Progenitor cell of endocrine pancreas (in vitro differentiated cells): ENCODE measurements around the gene PAFAH1B2. TPM values are rescaled to one million over a fixed set of nuclear protein-coding genes. Genes with fewer than 3 reads are reported as not detected.

Source experiments
- DNase-seq: peaks from one replicate; pipeline ENCODE4 v3.0.0; 2021; ENCODE audit warnings: low spot score; ENCODE audit not compliant: unreplicated experiment
- H3K27ac Mint-ChIP-seq: 2 replicates; pipeline ENCODE4 v1.8.0; 2021; ENCODE audit warnings: mild to moderate bottlenecking, moderate library complexity, mixed read lengths
- H3K27me3 Mint-ChIP-seq: 2 replicates; pipeline ENCODE4 v1.8.0; 2021; ENCODE audit warnings: mixed read lengths
- H3K36me3 Mint-ChIP-seq: 2 replicates; pipeline ENCODE4 v1.8.0; 2022; ENCODE audit warnings: mixed read lengths; ENCODE audit not compliant: insufficient read depth
- H3K4me1 Mint-ChIP-seq: 2 replicates; pipeline ENCODE4 v1.8.0; 2021; ENCODE audit warnings: low read depth, mixed read lengths
- H3K4me3 Mint-ChIP-seq: 2 replicates; pipeline ENCODE4 v1.8.0; 2021; ENCODE audit warnings: low read depth, mild to moderate bottlenecking, moderate library complexity, mixed read lengths
- H3K9me3 Mint-ChIP-seq: 2 replicates; pipeline ENCODE4 v1.8.0; 2021; ENCODE audit warnings: low read depth, mixed read lengths
- total RNA-seq: library from RNA; stranded (reverse); gene quantifications from 2 replicates; pipeline ENCODE4 v1.2.1, GENCODE V29; 2021
- TF ChIP-seq, protein P1 (sequence below): fragments of 200-600 bp; sonication (generic); IDR thresholded peaks from one replicate; pipeline ENCODE4 v1.5.0; 2021; ENCODE audit warnings: antibody characterized with exemption, mild to moderate bottlenecking; ENCODE audit not compliant: unreplicated experiment

PAFAH1B2 gene
- total RNA-seq, 1 donor from 2014 or later: 121 TPM

DNA sequence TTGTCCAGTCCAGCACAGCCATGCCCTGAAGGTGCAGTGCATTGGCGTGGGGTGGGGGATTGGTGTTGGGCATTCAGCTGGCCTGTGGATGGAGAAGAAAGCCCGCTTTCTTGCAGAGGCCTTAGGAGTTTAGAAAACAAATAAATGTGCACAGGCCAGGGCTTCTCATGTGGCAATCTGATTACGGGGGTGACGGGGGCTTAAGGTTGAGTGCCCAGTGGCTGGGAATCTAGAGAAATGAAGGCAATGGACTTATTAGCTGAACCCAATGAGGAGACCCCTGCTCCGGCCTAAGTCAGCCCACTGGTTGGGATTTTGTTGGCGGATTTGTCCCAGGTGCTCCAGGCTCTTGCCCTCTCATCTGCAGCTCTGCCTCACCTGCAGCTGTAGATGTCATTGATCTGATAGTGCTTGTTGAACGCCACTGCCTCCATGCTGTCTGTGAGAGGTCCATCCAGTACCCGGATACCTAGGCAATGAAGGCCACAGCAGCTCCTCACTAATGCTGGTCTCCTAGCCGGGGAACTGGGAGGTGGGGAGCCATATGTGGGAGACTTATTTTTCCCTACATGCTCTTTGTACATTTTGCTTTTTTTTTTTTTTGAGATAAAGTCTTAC, 81.6 kb downstream of the PAFAH1B2 start:
- H3K36me3 Mint-ChIP-seq: peaks cover 10% of the 10 kb centered on the region

More for the DNA sequence above, 81.6 kb downstream of the PAFAH1B2 start:
- no peak for DNase-seq
- Mint-ChIP-seq H3K27ac (no peak overlapping the region), H3K9me3 (no peaks in the 10 kb centered on the region), H3K4me3 (no peak overlapping the region), H3K27me3 (no peaks in the 10 kb centered on the region), H3K4me1 (peaks cover 10% of the 10 kb centered on the region)
- TF ChIP-seq, protein P1, sequence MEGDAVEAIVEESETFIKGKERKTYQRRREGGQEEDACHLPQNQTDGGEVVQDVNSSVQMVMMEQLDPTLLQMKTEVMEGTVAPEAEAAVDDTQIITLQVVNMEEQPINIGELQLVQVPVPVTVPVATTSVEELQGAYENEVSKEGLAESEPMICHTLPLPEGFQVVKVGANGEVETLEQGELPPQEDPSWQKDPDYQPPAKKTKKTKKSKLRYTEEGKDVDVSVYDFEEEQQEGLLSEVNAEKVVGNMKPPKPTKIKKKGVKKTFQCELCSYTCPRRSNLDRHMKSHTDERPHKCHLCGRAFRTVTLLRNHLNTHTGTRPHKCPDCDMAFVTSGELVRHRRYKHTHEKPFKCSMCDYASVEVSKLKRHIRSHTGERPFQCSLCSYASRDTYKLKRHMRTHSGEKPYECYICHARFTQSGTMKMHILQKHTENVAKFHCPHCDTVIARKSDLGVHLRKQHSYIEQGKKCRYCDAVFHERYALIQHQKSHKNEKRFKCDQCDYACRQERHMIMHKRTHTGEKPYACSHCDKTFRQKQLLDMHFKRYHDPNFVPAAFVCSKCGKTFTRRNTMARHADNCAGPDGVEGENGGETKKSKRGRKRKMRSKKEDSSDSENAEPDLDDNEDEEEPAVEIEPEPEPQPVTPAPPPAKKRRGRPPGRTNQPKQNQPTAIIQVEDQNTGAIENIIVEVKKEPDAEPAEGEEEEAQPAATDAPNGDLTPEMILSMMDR: no peak

Other genes with a start within 250 kb of the PAFAH1B2 start
- gene SIK3, start 45.9 kb upstream of the PAFAH1B2 start, total RNA-seq: 61.0 and 68.0 TPM in 2 replicates
- gene SIDT2, start 34.5 kb downstream of the PAFAH1B2 start, total RNA-seq: 44.7 and 52.6 TPM in 2 replicates
- 41.4 and 72.6 TPM in 2 replicates for gene TAGLN, start 55.1 kb downstream of the PAFAH1B2 start, total RNA-seq
- gene PCSK7, start 87.8 kb downstream of the PAFAH1B2 start, total RNA-seq: 59.4 and 62.3 TPM in 2 replicates
- 53.9 and 55.8 TPM in 2 replicates for gene RNF214, start 88.4 kb downstream of the PAFAH1B2 start, total RNA-seq
- gene BACE1-AS, start 147.1 kb downstream of the PAFAH1B2 start, total RNA-seq: 17.9 and 19.0 TPM in 2 replicates
- gene BACE1, start 172.0 kb downstream of the PAFAH1B2 start, total RNA-seq: 68.0 and 78.2 TPM in 2 replicates
- 61.3 and 66.8 TPM in 2 replicates for gene CEP164, start 183.6 kb downstream of the PAFAH1B2 start, total RNA-seq